ENCODE results near the gene MICB.

The MICB gene

GRCh38 chr6:31478186-31478950 lies 19.6 kb upstream of the MICB start:
- no peak overlapping the region for H3K27ac ChIP-seq
- no peak overlapping the region for H3K9ac ChIP-seq
- no peak overlapping the region for H3K4me3 ChIP-seq (ENCODE audit: low read depth, low read length)
- no peaks in the 10 kb centered on the region for H3K27me3 ChIP-seq (ENCODE audit: control insufficient read depth, insufficient read depth, low read length)
- H3K79me2 ChIP-seq: no peaks in the 10 kb centered on the region
- no peak overlapping the region for H2AFZ ChIP-seq
- no peaks in the 10 kb centered on the region for H3K36me3 ChIP-seq (ENCODE audit: control insufficient read depth, insufficient read depth, low read length)
- H3K9me3 ChIP-seq (ENCODE audit: control insufficient read depth, low read length): no peaks in the 10 kb centered on the region
- H3K4me2 ChIP-seq (ENCODE audit: low read length): no peak overlapping the region
- H3K4me1 ChIP-seq: no peaks in the 10 kb centered on the region
- TF ChIP-seq CTCF (IDR thresholded peaks at IDR 0.05): no peak

- no peaks in the 10 kb centered on the region for H3K27me3 ChIP-seq (ENCODE audit: control insufficient read depth, insufficient read depth, low read length)
- H3K4me3 ChIP-seq (ENCODE audit: low read depth, low read length): no peak overlapping the region
- H2AFZ ChIP-seq: no peak overlapping the region
- no peaks in the 10 kb centered on the region for H3K9me3 ChIP-seq (ENCODE audit: control insufficient read depth, low read length)
- H3K36me3 ChIP-seq (ENCODE audit: control insufficient read depth, insufficient read depth, low read length): no peaks in the 10 kb centered on the region
- H3K4me1 ChIP-seq: no peaks in the 10 kb centered on the region
- H3K4me2 ChIP-seq (ENCODE audit: low read length): no peak overlapping the region
- no peaks in the 10 kb centered on the region for H3K79me2 ChIP-seq
- no peak overlapping the region for H3K27ac ChIP-seq
- H3K9ac ChIP-seq: no peak overlapping the region
- TF ChIP-seq CTCF (IDR thresholded peaks at IDR 0.05): no peak
Measured at GRCh38 chr6:31479151-31479932, 18.6 kb upstream of the MICB start.

GRCh38 chr6:31479933-31480535 lies 17.9 kb upstream of the MICB start:
- Histone ChIP-seq H3K27ac (no peak overlapping the region), H3K4me1 (no peaks in the 10 kb centered on the region), H3K4me3 (ENCODE audit: low read depth, low read length) (no peak overlapping the region), H3K36me3 (ENCODE audit: control insufficient read depth, insufficient read depth, low read length) (no peaks in the 10 kb centered on the region), H3K27me3 (ENCODE audit: control insufficient read depth, insufficient read depth, low read length) (no peaks in the 10 kb centered on the region), H3K79me2 (no peaks in the 10 kb centered on the region), H2AFZ (no peak overlapping the region), H3K9ac (no peak overlapping the region), H3K4me2 (ENCODE audit: low read length) (no peak overlapping the region), H3K9me3 (ENCODE audit: control insufficient read depth, low read length) (no peaks in the 10 kb centered on the region)
- no peak for TF ChIP-seq CTCF (IDR thresholded peaks at IDR 0.05)

GRCh38 chr6:31480574-31480973 lies 17.4 kb upstream of the MICB start:
- Histone ChIP-seq H3K4me3 (ENCODE audit: low read depth, low read length) (no peak overlapping the region), H2AFZ (no peak overlapping the region), H3K27me3 (ENCODE audit: control insufficient read depth, insufficient read depth, low read length) (no peaks in the 10 kb centered on the region), H3K79me2 (no peaks in the 10 kb centered on the region), H3K9ac (no peak overlapping the region), H3K4me1 (peaks cover 3% of the 10 kb centered on the region), H3K4me2 (ENCODE audit: low read length) (no peak overlapping the region), H3K27ac (no peak overlapping the region), H3K36me3 (ENCODE audit: control insufficient read depth, insufficient read depth, low read length) (no peaks in the 10 kb centered on the region), H3K9me3 (ENCODE audit: control insufficient read depth, low read length) (no peaks in the 10 kb centered on the region)
- no peak for TF ChIP-seq CTCF (IDR thresholded peaks at IDR 0.05)

All from parathyroid adenoma (tissue), 2 donors.